Glutamatergic neuron (in vitro differentiated cells): Measurements from ENCODE around the gene SH2D7. TPM values are rescaled to one million over a fixed set of nuclear protein-coding genes. Genes with fewer than 3 reads are reported as not detected.

ENCODE experiments used
- DNase-seq: peaks from one replicate; pipeline ENCODE4 v3.0.0; 2022
- H3K27ac Mint-ChIP-seq: one replicate; pipeline ENCODE4 v1.8.0; 2020; ENCODE audit warnings: mild to moderate bottlenecking, mixed read lengths, inconsistent platforms; ENCODE audit not compliant: unreplicated experiment
- H3K27me3 Mint-ChIP-seq: one replicate; pipeline ENCODE4 v1.8.0; 2020; ENCODE audit warnings: mild to moderate bottlenecking, moderate library complexity, mixed read lengths, inconsistent platforms; ENCODE audit not compliant: unreplicated experiment
- H3K36me3 Mint-ChIP-seq: one replicate; pipeline ENCODE4 v1.8.0; 2020; ENCODE audit warnings: mild to moderate bottlenecking, mixed read lengths, inconsistent platforms; ENCODE audit not compliant: unreplicated experiment
- H3K4me1 Mint-ChIP-seq: one replicate; pipeline ENCODE4 v1.8.0; 2020; ENCODE audit warnings: mild to moderate bottlenecking, low read depth, mixed read lengths, inconsistent platforms; ENCODE audit not compliant: unreplicated experiment
- H3K4me3 Mint-ChIP-seq: one replicate; pipeline ENCODE4 v1.8.0; 2020; ENCODE audit warnings: mild to moderate bottlenecking, mixed read lengths, inconsistent platforms; ENCODE audit not compliant: unreplicated experiment
- H3K9me3 Mint-ChIP-seq: one replicate; pipeline ENCODE4 v1.8.0; 2020; ENCODE audit warnings: mild to moderate bottlenecking, moderate library complexity, mixed read lengths, inconsistent platforms; ENCODE audit not compliant: unreplicated experiment
- CTCF ChIP-seq: fragments of 200-600 bp; sonication (generic); IDR thresholded peaks from one replicate; pipeline ENCODE4 v1.5.0; 2021; ENCODE audit not compliant: partially characterized antibody, unreplicated experiment
- total RNA-seq: library from RNA; stranded (reverse); fragmentation: NEBNext Ultra II Directional; extraction: Animal tissue kit (Norgen Biotek cat#: 25700); gene quantifications from one replicate; pipeline ENCODE4 v1.2.1, GENCODE V29; 2021; ENCODE audit not compliant: unreplicated experiment

Gene SH2D7
- total RNA-seq, 1 donor from 2014 or later, result not detected

DNA sequence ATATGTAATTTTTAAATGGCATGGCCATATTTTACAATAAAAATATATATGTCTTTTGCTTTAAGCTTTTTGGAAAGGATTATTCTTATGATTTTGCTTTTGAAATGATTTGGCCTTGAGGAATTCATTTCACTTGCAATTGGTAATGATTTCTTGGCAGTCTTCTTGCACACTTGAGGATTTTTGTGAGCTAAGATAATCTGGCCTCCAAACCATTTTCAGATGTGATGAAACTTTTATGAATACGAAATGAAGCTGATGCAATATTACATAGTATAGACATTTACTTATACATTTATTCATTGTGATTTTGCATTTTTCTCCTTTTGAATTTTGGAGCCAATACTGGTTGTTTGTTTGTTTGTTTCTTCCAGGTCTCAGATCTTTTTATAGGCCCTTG lies 6.4 kb upstream of the SH2D7 start:
- Mint-ChIP-seq H3K27ac (no peak overlapping the region), H3K27me3 (peaks cover 6% of the 10 kb centered on the region), H3K9me3 (no peaks in the 10 kb centered on the region), H3K4me3 (no peak overlapping the region), H3K4me1 (peaks cover 10% of the 10 kb centered on the region), H3K36me3 (no peaks in the 10 kb centered on the region)
- DNase-seq, result no peak
- TF ChIP-seq CTCF, result no peak

DNA sequence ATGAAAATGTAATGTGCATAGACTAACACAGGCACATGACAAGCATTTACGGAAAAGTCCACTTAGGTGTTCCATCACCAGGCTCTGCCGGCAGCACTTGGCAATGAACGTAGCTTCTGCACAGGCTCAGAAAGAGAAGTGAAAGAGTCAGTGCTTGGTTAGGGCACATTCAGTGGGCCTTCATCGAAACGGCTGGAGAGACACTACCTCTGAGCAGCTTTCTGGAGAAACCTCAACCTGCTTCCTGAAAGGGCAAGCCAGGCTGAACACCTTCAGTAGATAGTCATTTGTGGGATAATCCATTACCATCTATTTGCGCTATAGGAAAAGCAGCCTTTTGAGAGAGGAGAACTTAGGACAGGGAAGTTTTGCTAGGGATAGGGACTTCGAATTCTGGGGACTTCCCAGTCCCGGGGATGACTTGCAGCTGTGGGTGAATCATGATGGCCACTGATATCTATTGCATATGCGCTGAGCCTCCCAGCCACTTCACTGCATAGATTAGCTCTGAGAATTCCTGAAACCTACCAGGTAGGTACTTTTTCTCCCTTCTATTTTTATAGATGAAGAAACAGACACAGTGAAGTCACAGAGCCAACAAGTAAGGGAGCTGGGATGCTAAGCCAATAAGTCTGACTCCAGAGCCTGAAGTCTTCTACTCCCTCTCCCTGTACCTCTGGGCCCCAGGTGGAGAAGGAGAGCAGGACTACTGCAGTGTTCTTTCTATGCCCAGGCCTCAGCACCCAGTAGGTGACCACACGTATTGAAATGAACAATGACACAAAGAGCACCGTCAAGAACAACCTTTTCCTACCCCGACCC lies 4.2 kb upstream of the SH2D7 start:
- H3K36me3 Mint-ChIP-seq, result no peaks in the 10 kb centered on the region
- H3K9me3 Mint-ChIP-seq, result no peaks in the 10 kb centered on the region
- TF ChIP-seq CTCF, result no peak
- DNase-seq, result no peak
- H3K4me3 Mint-ChIP-seq, result no peak overlapping the region
- peaks cover 3% of the 10 kb centered on the region for H3K4me1 Mint-ChIP-seq
- peaks cover 4% of the 10 kb centered on the region for H3K27me3 Mint-ChIP-seq
- H3K27ac Mint-ChIP-seq, result no peak overlapping the region

DNA sequence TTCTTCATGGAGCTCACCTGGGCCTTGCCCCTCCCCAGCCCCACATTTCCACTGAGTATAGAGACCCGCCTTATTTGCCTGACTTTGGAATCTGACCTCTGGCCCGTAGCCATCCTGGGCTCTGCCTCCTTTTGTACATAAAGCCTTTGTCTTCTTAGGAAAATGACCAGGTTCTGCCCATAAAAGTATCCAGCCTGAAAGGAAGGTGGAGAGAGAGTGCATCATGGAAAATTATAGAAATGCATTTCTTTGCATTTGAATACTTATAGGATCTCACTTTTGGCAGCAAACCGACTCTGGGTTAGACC lies 3.6 kb upstream of the SH2D7 start:
- Mint-ChIP-seq H3K4me1 (peaks cover 3% of the 10 kb centered on the region), H3K27ac (no peak overlapping the region), H3K36me3 (no peaks in the 10 kb centered on the region)

GRCh38 chr15:78090422-78091063 lies 1.8 kb upstream of the SH2D7 start:
- no peak overlapping the region for H3K4me3 Mint-ChIP-seq
- peaks cover under 1% of the 10 kb centered on the region for H3K4me1 Mint-ChIP-seq
- H3K36me3 Mint-ChIP-seq, result no peaks in the 10 kb centered on the region
- no peak for TF ChIP-seq CTCF
- no peaks in the 10 kb centered on the region for H3K9me3 Mint-ChIP-seq
- H3K27me3 Mint-ChIP-seq, result peaks cover 4% of the 10 kb centered on the region
- no peak for DNase-seq
- peak overlapping the region; percentile 28 for H3K27ac Mint-ChIP-seq

More for the DNA sequence above, 3.6 kb upstream of the SH2D7 start:
- TF ChIP-seq CTCF, result no peak
- no peak overlapping the region for H3K4me3 Mint-ChIP-seq
- H3K27me3 Mint-ChIP-seq, result peaks cover 2% of the 10 kb centered on the region
- no peak for DNase-seq
- H3K9me3 Mint-ChIP-seq, result no peaks in the 10 kb centered on the region
